GM23338 (cell line): ENCODE data around the gene SP5. TPM values are rescaled to one million over a fixed set of nuclear protein-coding genes. Genes with fewer than 3 reads are reported as not detected.

Experiments
- ATAC-seq: fragments of 200-7000 bp; cut with Tn5 transposase; 3 replicates; pipeline ENCODE4 v1.9.1; 2020
- DNase-seq: peaks from one replicate; pipeline ENCODE4 v3.0.0-alpha.2; 2015; ENCODE audit warnings: low spot score
- H2AFZ ChIP-seq: fragments of 200-600 bp; sonication (generic); 2 replicates; pipeline ENCODE4 v1.8.0; 2016; ENCODE audit warnings: antibody characterized with exemption, mild to moderate bottlenecking, moderate library complexity
- H3F3A ChIP-seq: fragments of 200-600 bp; sonication (generic); replicated peaks from 2 replicates; pipeline ENCODE4 v1.8.0; 2017; ENCODE audit warnings: antibody characterized with exemption, mixed run types, low read depth
- H3K27ac ChIP-seq: fragments of 200-600 bp; sonication (generic); 2 replicates; pipeline ENCODE4 v1.6.1; 2016; ENCODE audit warnings: low read depth
- H3K27me3 ChIP-seq: fragments of 200-600 bp; sonication (generic); 2 replicates; pipeline ENCODE4 v1.8.0; 2016; ENCODE audit warnings: mild to moderate bottlenecking, mixed run types, moderate library complexity; ENCODE audit not compliant: insufficient read depth
- H3K36me3 ChIP-seq: fragments of 200-600 bp; sonication (generic); 2 replicates; pipeline ENCODE4 v1.8.0; 2016; ENCODE audit warnings: mild to moderate bottlenecking; ENCODE audit not compliant: insufficient read depth
- H3K4me1 ChIP-seq: fragments of 200-600 bp; sonication (generic); 2 replicates; pipeline ENCODE4 v1.8.0; 2016; ENCODE audit warnings: mild to moderate bottlenecking, moderate library complexity; ENCODE audit not compliant: insufficient read depth
- H3K4me2 ChIP-seq: fragments of 200-600 bp; sonication (generic); 2 replicates; pipeline ENCODE4 v1.7.1; 2017; ENCODE audit warnings: mixed run types
- H3K4me3 ChIP-seq: fragments of 200-600 bp; sonication (generic); 2 replicates; pipeline ENCODE4 v1.6.1; 2016; ENCODE audit warnings: mixed run types
- H3K79me2 ChIP-seq: fragments of 200-600 bp; sonication (generic); replicated peaks from 2 replicates; pipeline ENCODE4 v1.8.0; 2017; ENCODE audit warnings: mild to moderate bottlenecking; ENCODE audit not compliant: insufficient read depth
- H3K9me2 ChIP-seq: fragments of 200-600 bp; sonication (generic); 2 replicates; pipeline ENCODE4 v1.8.0; 2017; ENCODE audit not compliant: insufficient read depth
- H4K20me1 ChIP-seq: fragments of 200-600 bp; sonication (generic); replicated peaks from 2 replicates; pipeline ENCODE4 v1.8.0; 2017; ENCODE audit warnings: mild to moderate bottlenecking; ENCODE audit not compliant: insufficient read depth
- H3K27ac Mint-ChIP-seq: 2 replicates; pipeline ENCODE4 v1.8.0; 2020; ENCODE audit warnings: inconsistent platforms, mild to moderate bottlenecking, moderate library complexity, mixed read lengths
- H3K27me3 Mint-ChIP-seq: 3 replicates; pipeline ENCODE4 v1.8.0; 2022; ENCODE audit warnings: low read depth, mild to moderate bottlenecking, moderate library complexity, mixed read lengths, inconsistent platforms; ENCODE audit not compliant: insufficient read depth, poor library complexity
- H3K36me3 Mint-ChIP-seq: 3 replicates; pipeline ENCODE4 v1.8.0; 2021; ENCODE audit warnings: low read depth, mild to moderate bottlenecking, inconsistent platforms, moderate library complexity, mixed read lengths
- H3K4me1 Mint-ChIP-seq: 3 replicates; pipeline ENCODE4 v1.8.0; 2020; ENCODE audit warnings: mild to moderate bottlenecking, inconsistent platforms, mixed read lengths
- H3K4me3 Mint-ChIP-seq: 3 replicates; pipeline ENCODE4 v1.8.0; 2021; ENCODE audit warnings: moderate library complexity, mild to moderate bottlenecking, inconsistent platforms, mixed read lengths
- H3K9me3 Mint-ChIP-seq: 3 replicates; pipeline ENCODE4 v1.8.0; 2020; ENCODE audit warnings: moderate library complexity, mild to moderate bottlenecking, inconsistent platforms, mixed read lengths
- CREB1 ChIP-seq: fragments of 250-450 bp; sonication (Bioruptor Pico); IDR thresholded peaks from 2 replicates; pipeline ENCODE4 v1.5.0; 2020; ENCODE audit warnings: low read depth, mild to moderate bottlenecking, moderate library complexity
- CTCF ChIP-seq, 2 experiments: fragments of 200-600 bp in 1 of 2; sonication (generic) in 1 of 2; conservative IDR thresholded peaks; 2 replicates each; pipeline versions ENCODE4 v1.5.1 to v1.6.1; 2016 to 2017; ENCODE audit warnings: antibody characterized with exemption in 2 of 2, low read depth in 2 of 2, mild to moderate bottlenecking in 2 of 2, moderate library complexity in 1 of 2
- EZH2 ChIP-seq: fragments of 200-600 bp; sonication (generic); IDR thresholded peaks from one replicate; pipeline ENCODE4 v1.8.0; 2017; ENCODE audit warnings: antibody characterized with exemption, mild to moderate bottlenecking, low read depth; ENCODE audit not compliant: unreplicated experiment
- EZH2phosphoT487 ChIP-seq: fragments of 200-600 bp; sonication (generic); IDR thresholded peaks from one replicate; pipeline ENCODE4 v1.8.1; 2018; ENCODE audit warnings: antibody characterized with exemption; ENCODE audit not compliant: unreplicated experiment
- JUNB ChIP-seq: IDR thresholded peaks from one replicate; pipeline ENCODE4 v1.6.1; 2016; ENCODE audit warnings: antibody characterized with exemption; ENCODE audit not compliant: unreplicated experiment
- NANOG ChIP-seq: IDR thresholded peaks from 2 replicates; pipeline ENCODE4 v1.6.1; 2016; ENCODE audit warnings: antibody characterized with exemption, borderline replicate concordance
- POLR2AphosphoS5 ChIP-seq: IDR thresholded peaks from 2 replicates; pipeline ENCODE4 v1.6.1; 2016; ENCODE audit warnings: antibody characterized with exemption, low read depth
- STAT1 ChIP-seq: IDR thresholded peaks from one replicate; pipeline ENCODE4 v1.6.1; 2016; ENCODE audit warnings: antibody characterized with exemption; ENCODE audit not compliant: unreplicated experiment
- ZNF114 ChIP-seq: fragments of 250-450 bp; sonication (Bioruptor Pico); IDR thresholded peaks from 2 replicates; pipeline ENCODE4 v1.5.0; 2020; ENCODE audit warnings: mild to moderate bottlenecking, moderate library complexity
- ZNF331 ChIP-seq: fragments of 250-450 bp; sonication (Bioruptor Pico); IDR thresholded peaks from 2 replicates; pipeline ENCODE4 v1.5.0; 2020; ENCODE audit warnings: low read depth, mild to moderate bottlenecking, moderate library complexity
- ZNF462 ChIP-seq: fragments of 250-450 bp; sonication (Bioruptor Pico); IDR thresholded peaks from 2 replicates; pipeline ENCODE4 v1.5.0; 2020; ENCODE audit warnings: mild to moderate bottlenecking, moderate library complexity
- polyA plus RNA-seq: library from polyadenylated mRNA; unstranded; fragments of >200 nt; fragmentation: Nextera tagmentation; extraction: Ambion mirVana; gene quantifications from 2 replicates; pipeline ENCODE4 v1.2.1, GENCODE V29; 2016
- total RNA-seq: library from RNA; depleted of rRNA; stranded (reverse); fragments of >200 nt; shearing (Covaris generic); gene quantifications from 2 replicates; pipeline ENCODE4 v1.2.3, GENCODE V29; 2014
- TF ChIP-seq, protein P1 (sequence below): IDR thresholded peaks from one replicate; pipeline ENCODE4 v1.6.1; 2018; ENCODE audit warnings: antibody characterized with exemption; ENCODE audit not compliant: unreplicated experiment
- TF ChIP-seq, protein P2 (sequence below): IDR thresholded peaks from 2 replicates; pipeline ENCODE4 v1.6.1; 2016; ENCODE audit warnings: antibody characterized with exemption

Gene SP5
- total and polyA plus RNA-seq, 2 experiments from 2014 or later, result 0.21 to 0.32 TPM

- H3K27ac ChIP-seq, result no peak overlapping the region
- peaks cover 7% of the 10 kb centered on the region for H3K27me3 Mint-ChIP-seq
- no peak overlapping the region for H3K4me3 ChIP-seq
- ATAC-seq (no peak; the same call in 2 of the 3 replicates), DNase-seq (no peak)
- no peaks in the 10 kb centered on the region for H4K20me1 ChIP-seq
- no peaks in the 10 kb centered on the region; the same call in 2 of the 3 replicates for H3K9me3 Mint-ChIP-seq
- peak overlapping the region; percentile 28; the same call in 1 of the 2 replicates for H2AFZ ChIP-seq
- H3K4me2 ChIP-seq, result no peak overlapping the region
- H3K36me3 ChIP-seq, result no peaks in the 10 kb centered on the region
- TF ChIP-seq JUNB, result no peak
- no peak for TF ChIP-seq CTCF (conservative IDR thresholded peaks at IDR 0.05; ENCODE audit: low read depth in 2 of 2)
- TF ChIP-seq NANOG, result no peak
- TF ChIP-seq CREB1, result no peak
- no peak for TF ChIP-seq POLR2AphosphoS5
- TF ChIP-seq, protein P1, sequence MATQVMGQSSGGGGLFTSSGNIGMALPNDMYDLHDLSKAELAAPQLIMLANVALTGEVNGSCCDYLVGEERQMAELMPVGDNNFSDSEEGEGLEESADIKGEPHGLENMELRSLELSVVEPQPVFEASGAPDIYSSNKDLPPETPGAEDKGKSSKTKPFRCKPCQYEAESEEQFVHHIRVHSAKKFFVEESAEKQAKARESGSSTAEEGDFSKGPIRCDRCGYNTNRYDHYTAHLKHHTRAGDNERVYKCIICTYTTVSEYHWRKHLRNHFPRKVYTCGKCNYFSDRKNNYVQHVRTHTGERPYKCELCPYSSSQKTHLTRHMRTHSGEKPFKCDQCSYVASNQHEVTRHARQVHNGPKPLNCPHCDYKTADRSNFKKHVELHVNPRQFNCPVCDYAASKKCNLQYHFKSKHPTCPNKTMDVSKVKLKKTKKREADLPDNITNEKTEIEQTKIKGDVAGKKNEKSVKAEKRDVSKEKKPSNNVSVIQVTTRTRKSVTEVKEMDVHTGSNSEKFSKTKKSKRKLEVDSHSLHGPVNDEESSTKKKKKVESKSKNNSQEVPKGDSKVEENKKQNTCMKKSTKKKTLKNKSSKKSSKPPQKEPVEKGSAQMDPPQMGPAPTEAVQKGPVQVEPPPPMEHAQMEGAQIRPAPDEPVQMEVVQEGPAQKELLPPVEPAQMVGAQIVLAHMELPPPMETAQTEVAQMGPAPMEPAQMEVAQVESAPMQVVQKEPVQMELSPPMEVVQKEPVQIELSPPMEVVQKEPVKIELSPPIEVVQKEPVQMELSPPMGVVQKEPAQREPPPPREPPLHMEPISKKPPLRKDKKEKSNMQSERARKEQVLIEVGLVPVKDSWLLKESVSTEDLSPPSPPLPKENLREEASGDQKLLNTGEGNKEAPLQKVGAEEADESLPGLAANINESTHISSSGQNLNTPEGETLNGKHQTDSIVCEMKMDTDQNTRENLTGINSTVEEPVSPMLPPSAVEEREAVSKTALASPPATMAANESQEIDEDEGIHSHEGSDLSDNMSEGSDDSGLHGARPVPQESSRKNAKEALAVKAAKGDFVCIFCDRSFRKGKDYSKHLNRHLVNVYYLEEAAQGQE, result no peak
- no peak for TF ChIP-seq ZNF462 (CRISPR knock-in tag)
- no peak for TF ChIP-seq STAT1
- TF ChIP-seq EZH2, result no peak
- TF ChIP-seq ZNF331 (CRISPR knock-in tag), result no peak
- TF ChIP-seq, protein P2, sequence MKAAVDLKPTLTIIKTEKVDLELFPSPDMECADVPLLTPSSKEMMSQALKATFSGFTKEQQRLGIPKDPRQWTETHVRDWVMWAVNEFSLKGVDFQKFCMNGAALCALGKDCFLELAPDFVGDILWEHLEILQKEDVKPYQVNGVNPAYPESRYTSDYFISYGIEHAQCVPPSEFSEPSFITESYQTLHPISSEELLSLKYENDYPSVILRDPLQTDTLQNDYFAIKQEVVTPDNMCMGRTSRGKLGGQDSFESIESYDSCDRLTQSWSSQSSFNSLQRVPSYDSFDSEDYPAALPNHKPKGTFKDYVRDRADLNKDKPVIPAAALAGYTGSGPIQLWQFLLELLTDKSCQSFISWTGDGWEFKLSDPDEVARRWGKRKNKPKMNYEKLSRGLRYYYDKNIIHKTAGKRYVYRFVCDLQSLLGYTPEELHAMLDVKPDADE, result no peak
- TF ChIP-seq EZH2phosphoT487, result no peak
- TF ChIP-seq ZNF114 (CRISPR knock-in tag), result no peak
- H3K27me3 ChIP-seq, result no peaks in the 10 kb centered on the region
- H3K4me3 Mint-ChIP-seq, result no peak overlapping the region
- no peaks in the 10 kb centered on the region for H3K79me2 ChIP-seq
- H3F3A ChIP-seq, result no peaks in the 10 kb centered on the region
- peaks cover 13% of the 10 kb centered on the region for H3K4me1 ChIP-seq
- H3K9me2 ChIP-seq, result no peaks in the 10 kb centered on the region
- no peaks in the 10 kb centered on the region for H3K36me3 Mint-ChIP-seq
- peaks cover 18% of the 10 kb centered on the region for H3K4me1 Mint-ChIP-seq
- no peak overlapping the region for H3K27ac Mint-ChIP-seq
Measured at GRCh38 chr2:170694316-170694715, 20.8 kb upstream of the SP5 start.
